Left lung (tissue), 10 donors: ENCODE measurements around the gene CDCA4. TPM values are rescaled to one million over a fixed set of nuclear protein-coding genes. Genes with fewer than 3 reads are reported as not detected.
A peak's percentile ranks its signal among the peaks of the same experiment; 100 is the strongest.

Source experiments
- ATAC-seq: fragments of 200-7000 bp; cut with Tn5 transposase; one replicate; pipeline ENCODE4 v1.9.1; 2020; ENCODE audit warnings: moderate library complexity
- DNase-seq, 4 donors: peaks; one replicate each; pipeline ENCODE4 v3.0.0-alpha.2; 2013 to 2020
- H3K27ac ChIP-seq, 2 donors: fragments of 200-600 bp; sonication (generic) in 1 of 2; one replicate each; pipeline versions ENCODE4 v1.5.0 to v1.8.0; 2020 to 2021
- H3K27me3 ChIP-seq, 2 donors: fragments of 200-600 bp; sonication (generic) in 1 of 2; one replicate each; pipeline versions ENCODE4 v1.5.0 to v1.8.0; 2020 to 2021
- H3K36me3 ChIP-seq, 2 donors: fragments of 200-600 bp; sonication (generic) in 1 of 2; one replicate each; pipeline versions ENCODE4 v1.5.0 to v1.8.0; 2020 to 2021
- H3K4me1 ChIP-seq, 2 donors: fragments of 200-600 bp; one replicate each; pipeline ENCODE4 v1.8.0; 2021
- H3K4me3 ChIP-seq, 2 donors: fragments of 200-600 bp; sonication (generic) in 1 of 2; one replicate each; pipeline versions ENCODE4 v1.5.0 to v1.8.0; 2020 to 2021; ENCODE audit warnings: mild to moderate bottlenecking in 1 of 2
- H3K9me3 ChIP-seq, 2 donors: fragments of 200-600 bp; sonication (generic) in 1 of 2; one replicate each; pipeline versions ENCODE4 v1.5.0 to v1.8.0; 2020 to 2021
- intact Hi-C, 2 donors: fragments of 100-400 bp; cut with DNase I; formaldehyde crosslinking; loops; one replicate each; pipeline versions ENCODE4 v1.11.2 to v1.14.2; 2022
- polyA plus RNA-seq, 6 donors: library from polyadenylated mRNA; unstranded; fragments of 120-200 nt; gene quantifications; one replicate each; pipeline ENCODE4 v1.2.1, GENCODE V29; 2013; ENCODE audit not compliant: insufficient read length in 6 of 6
- total RNA-seq, 2 donors: library from RNA; stranded (reverse); fragmentation: NEBNext Ultra II Directional; extraction: Animal tissue kit (Norgen Biotek cat#: 25700); gene quantifications; one replicate each; pipeline ENCODE4 v1.2.1, GENCODE V29; 2021
- TF ChIP-seq, protein P1 (sequence below), 2 donors: fragments of 200-600 bp; sonication (generic) in 1 of 2; IDR thresholded peaks; one replicate each; pipeline versions ENCODE4 v1.5.0 to v1.8.0; 2021; ENCODE audit warnings: antibody characterized with exemption in 2 of 2
- donor health status: DM: no; HTN: yes; CAD: no.
- donor health status: DM: no; HTN: no; CAD: no.

Gene CDCA4
- total and polyA plus RNA-seq, 8 donors: 9.4 to 30.6 (median 20.5) TPM

DNA sequence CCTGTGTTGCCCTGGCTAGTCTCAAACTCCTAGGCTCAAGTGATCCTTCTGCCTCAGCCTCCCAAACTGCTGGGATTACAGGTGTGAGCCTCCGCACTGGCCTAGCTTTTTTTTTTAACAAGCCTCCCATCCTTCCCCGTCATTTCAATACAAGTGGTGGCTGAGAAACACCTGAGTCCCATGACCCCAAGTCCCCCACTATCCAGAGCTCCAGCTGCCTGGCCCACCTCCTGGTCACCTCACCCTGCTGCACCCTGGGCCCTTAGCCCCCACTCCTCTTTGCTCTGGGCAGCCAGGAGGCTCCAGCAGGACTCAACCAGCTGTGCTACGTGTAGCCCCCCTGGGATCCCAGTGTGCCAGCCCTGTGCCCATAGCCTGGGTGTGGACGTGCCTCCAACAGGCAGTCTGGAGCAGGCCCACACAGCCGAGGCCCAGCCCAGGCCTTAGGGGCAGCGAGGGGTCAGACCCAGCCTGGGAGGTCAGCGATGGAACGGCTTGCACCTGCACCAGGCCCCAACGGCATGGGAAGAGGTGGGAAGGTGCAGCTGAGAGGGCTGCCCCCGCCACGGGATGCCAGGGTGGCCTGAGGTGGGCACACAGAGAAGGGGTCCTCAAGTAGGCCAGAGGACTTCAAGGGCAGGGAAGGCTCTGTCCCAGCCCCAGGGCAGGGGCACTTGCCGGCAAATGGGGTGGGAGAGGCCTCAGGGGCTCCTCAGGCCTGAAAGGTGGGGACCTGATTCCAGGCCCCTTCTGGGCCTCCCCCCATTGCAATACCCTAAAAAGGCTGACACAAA lies 49.2 kb downstream of the CDCA4 start:
- H3K9me3 ChIP-seq: no peaks in the 10 kb centered on the region
- ATAC-seq (no peak), DNase-seq (peak in 1 of 4 donors; percentile 67)
- intact Hi-C loops: no loop called here
- no peak overlapping the region for H3K4me3 ChIP-seq
- no peaks in the 10 kb centered on the region for H3K36me3 ChIP-seq
- H3K4me1 ChIP-seq: peaks cover 60 to 94% of the 10 kb centered on the region in 2 donors
- H3K27me3 ChIP-seq: peaks cover 0 to 27% of the 10 kb centered on the region in 2 donors
- TF ChIP-seq, protein P1, sequence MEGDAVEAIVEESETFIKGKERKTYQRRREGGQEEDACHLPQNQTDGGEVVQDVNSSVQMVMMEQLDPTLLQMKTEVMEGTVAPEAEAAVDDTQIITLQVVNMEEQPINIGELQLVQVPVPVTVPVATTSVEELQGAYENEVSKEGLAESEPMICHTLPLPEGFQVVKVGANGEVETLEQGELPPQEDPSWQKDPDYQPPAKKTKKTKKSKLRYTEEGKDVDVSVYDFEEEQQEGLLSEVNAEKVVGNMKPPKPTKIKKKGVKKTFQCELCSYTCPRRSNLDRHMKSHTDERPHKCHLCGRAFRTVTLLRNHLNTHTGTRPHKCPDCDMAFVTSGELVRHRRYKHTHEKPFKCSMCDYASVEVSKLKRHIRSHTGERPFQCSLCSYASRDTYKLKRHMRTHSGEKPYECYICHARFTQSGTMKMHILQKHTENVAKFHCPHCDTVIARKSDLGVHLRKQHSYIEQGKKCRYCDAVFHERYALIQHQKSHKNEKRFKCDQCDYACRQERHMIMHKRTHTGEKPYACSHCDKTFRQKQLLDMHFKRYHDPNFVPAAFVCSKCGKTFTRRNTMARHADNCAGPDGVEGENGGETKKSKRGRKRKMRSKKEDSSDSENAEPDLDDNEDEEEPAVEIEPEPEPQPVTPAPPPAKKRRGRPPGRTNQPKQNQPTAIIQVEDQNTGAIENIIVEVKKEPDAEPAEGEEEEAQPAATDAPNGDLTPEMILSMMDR (IDR thresholded peaks at IDR 0.05): no peak
- H3K27ac ChIP-seq: peak overlapping the region; percentile 86

DNA sequence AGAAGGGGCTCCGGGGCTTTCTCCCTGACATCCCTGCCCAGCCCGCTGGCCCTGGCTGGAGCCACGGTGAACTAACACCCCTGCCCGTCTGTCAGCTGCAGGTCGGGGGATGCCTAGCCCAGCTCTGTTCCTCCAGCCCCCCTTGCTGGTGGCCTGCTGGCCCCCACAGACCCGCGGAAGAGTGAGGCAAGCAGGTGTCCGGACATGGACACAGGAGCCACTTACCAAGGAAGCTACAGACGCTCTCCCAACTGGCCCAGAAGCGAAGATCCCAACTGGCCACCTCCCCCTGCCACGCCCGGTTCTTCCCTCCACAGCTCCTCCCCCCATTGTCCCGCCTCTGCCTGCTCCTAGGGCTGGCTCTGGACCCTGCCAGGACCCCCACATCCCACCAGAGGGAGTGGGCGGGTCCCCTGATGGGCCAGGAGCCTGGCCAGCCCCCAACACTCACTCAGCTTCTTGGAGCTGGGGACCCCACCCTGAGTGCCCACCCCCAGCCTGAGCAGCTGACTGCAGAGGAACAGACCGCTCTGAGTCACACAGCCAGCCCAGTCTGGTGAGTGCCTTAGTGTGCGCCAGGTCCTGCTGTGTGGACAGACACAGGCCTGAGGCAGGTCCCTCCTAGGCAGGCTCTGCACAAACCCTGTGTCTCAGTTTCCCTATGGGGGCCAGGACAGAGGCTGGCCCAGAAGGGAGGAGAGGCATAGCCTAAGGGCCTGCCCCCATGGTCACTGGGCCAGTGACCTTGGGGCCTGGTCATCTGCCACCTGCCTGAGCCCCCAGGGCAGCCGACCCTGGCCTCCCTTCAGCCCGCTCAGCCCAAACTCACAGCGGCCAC lies 50.4 kb downstream of the CDCA4 start:
- Histone ChIP-seq H3K4me1 (peaks cover 61 to 84% of the 10 kb centered on the region in 2 donors), H3K4me3 (peak overlapping the region in 1 of 2 donors; percentile 9), H3K9me3 (no peaks in the 10 kb centered on the region), H3K27me3 (peaks cover 0 to 24% of the 10 kb centered on the region in 2 donors), H3K27ac (peak overlapping the region; percentile 29 to 56), H3K36me3 (no peaks in the 10 kb centered on the region)
- TF ChIP-seq, protein P1 (IDR thresholded peaks at IDR 0.05): no peak
- no peak for ATAC-seq
- peak in 2 of 4 donors; percentile 76 to 80 for DNase-seq
- intact Hi-C loops: no loop called here

DNA sequence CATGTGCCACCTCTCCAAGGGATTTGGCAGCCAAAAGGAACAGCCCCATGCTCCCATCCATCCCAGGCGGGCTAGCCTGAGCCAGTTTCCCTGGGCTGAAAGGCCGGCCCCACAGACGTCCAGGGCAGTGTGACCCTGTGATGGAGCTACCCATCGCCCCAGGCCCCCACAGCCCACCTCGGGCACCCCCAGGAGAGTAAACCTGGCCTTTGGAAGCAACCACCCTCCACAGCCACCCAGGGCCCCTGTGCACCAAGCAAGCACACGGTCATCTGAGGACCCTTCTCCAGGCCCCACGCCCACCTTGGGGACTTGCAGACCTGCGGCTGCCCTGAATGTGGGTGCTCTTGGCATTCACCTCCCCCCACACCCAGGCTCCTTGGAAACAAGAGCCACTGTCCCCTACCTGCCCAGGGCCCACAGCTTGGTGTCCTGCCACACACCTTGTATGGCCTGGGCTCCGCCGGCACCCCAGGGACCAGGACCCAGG lies 51.1 kb downstream of the CDCA4 start:
- intact Hi-C loops: no loop called here
- Histone ChIP-seq H3K27ac (peak overlapping the region in 1 of 2 donors; percentile 76), H3K36me3 (no peaks in the 10 kb centered on the region), H3K9me3 (no peaks in the 10 kb centered on the region), H3K4me3 (peak overlapping the region in 1 of 2 donors; percentile 9), H3K4me1 (peaks cover 61 to 77% of the 10 kb centered on the region in 2 donors), H3K27me3 (peaks cover 0 to 24% of the 10 kb centered on the region in 2 donors)
- TF ChIP-seq, protein P1 (IDR thresholded peaks at IDR 0.05): no peak
- DNase-seq (peak in 1 of 4 donors; percentile 71), ATAC-seq (no peak)

GRCh38 chr14:104968541-104969401 lies 52.1 kb downstream of the CDCA4 start:
- Histone ChIP-seq H3K27ac (peak overlapping the region; percentile 76 to 79), H3K36me3 (no peaks in the 10 kb centered on the region), H3K4me1 (peaks cover 52 to 67% of the 10 kb centered on the region in 2 donors), H3K27me3 (peaks cover 0 to 24% of the 10 kb centered on the region in 2 donors), H3K4me3 (peak overlapping the region in 1 of 2 donors; percentile 29), H3K9me3 (no peaks in the 10 kb centered on the region)
- TF ChIP-seq, protein P1 (IDR thresholded peaks at IDR 0.05): no peak
- ATAC-seq: no peak
- intact Hi-C loops: no loop called here
- peak in 1 of 4 donors; percentile 71 for DNase-seq
